Ascending aorta (tissue), 2 donors: Measurements from ENCODE around the gene JAKMIP2. TPM values are rescaled to one million over a fixed set of nuclear protein-coding genes. Genes with fewer than 3 reads are reported as not detected.
A peak's percentile ranks its signal among the peaks of the same experiment; 100 is the strongest.
"Not testable (repeated sequence)": the region's sequence is repeated elsewhere in the genome, so short reads cannot be mapped to it uniquely, and the experiment has no call there.

Experiments used
- DNase-seq, 2 donors: peaks; one replicate each; pipeline ENCODE4 v3.0.0-alpha.2; 2019; ENCODE audit warnings: low spot score in 2 of 2
- H3K27ac ChIP-seq, 2 donors: fragments of 200-600 bp; sonication (generic); one replicate each; pipeline ENCODE4 v1.5.1; 2016 to 2017; ENCODE audit warnings: mild to moderate bottlenecking in 1 of 2
- H3K27me3 ChIP-seq: fragments of 200-600 bp; sonication (generic); one replicate; pipeline ENCODE4 v1.5.1; 2017
- H3K36me3 ChIP-seq, 2 donors: fragments of 200-600 bp; sonication (generic); one replicate each; pipeline ENCODE4 v1.5.1; 2016
- H3K4me1 ChIP-seq, 2 donors: fragments of 200-600 bp; sonication (generic); one replicate each; pipeline ENCODE4 v1.5.1; 2016 to 2017; ENCODE audit warnings: mild to moderate bottlenecking in 1 of 2
- H3K4me3 ChIP-seq, 2 donors: fragments of 200-600 bp; sonication (generic); one replicate each; pipeline ENCODE4 v1.5.1; 2016 to 2017; ENCODE audit warnings: mild to moderate bottlenecking in 1 of 2
- H3K9me3 ChIP-seq, 2 donors: fragments of 200-600 bp; sonication (generic); one replicate each; pipeline ENCODE4 v1.5.1; 2016
- intact Hi-C: fragments of 100-400 bp; cut with DNase I; formaldehyde crosslinking; loops from one replicate; pipeline ENCODE4 v1.15.1; 2023
- total RNA-seq: library from RNA; depleted of rRNA; stranded (reverse); fragments of >200 nt; gene quantifications from one replicate; pipeline ENCODE4 v1.1.0, GENCODE V29; 2016
- TF ChIP-seq, protein P1 (sequence below), 3 experiments: fragments of 200-600 bp in 2 of 3; fragments of 450-650 bp in 1 of 3; sonication (generic) in 2 of 3; IDR thresholded peaks; one replicate each; pipeline ENCODE4 v1.5.1; 2016 to 2019; ENCODE audit warnings: antibody characterized with exemption in 3 of 3, mild to moderate bottlenecking in 1 of 3, moderate library complexity in 1 of 3

JAKMIP2 gene
- total RNA-seq, 1 donor from 2014 or later: not detected

DNA sequence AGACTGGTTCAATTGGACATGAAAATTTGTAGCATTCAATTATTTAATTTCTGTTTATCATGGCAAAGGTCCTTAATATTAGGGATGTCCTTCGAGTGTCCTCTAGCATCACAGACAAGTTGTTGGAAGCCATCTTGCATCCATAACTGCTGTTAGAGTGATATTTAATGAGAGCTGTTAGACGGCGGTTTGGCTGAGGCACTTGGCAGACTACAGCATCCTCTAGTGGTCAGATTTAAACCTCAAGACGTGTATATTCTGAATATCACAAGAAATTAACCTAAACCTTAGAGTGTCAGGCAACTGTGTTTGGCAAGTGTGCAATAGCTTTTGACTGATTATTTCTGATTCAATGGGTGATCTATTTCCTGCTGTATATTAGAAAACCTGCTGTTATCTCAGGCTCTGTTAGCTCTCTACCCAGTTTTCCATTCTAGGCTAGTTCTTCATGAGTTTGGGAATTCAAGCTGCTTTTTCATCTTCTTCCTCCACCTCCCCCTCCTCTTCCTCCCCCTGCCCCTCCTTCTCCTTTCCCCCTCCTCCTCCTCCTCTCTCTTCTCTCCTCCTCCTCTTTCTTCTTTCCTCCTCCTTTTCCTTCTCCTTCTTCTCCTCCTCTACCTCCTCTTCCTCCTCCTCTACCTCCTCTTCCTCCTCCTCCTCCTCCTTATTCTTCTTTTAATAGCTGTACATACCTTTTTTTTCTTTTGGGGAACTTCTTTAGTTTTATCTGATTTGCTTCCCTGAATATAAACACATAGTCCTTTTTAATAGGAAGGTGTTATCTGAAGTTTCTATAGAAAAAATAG is 40.4 kb upstream of the JAKMIP2 start:
- TF ChIP-seq, protein P1, sequence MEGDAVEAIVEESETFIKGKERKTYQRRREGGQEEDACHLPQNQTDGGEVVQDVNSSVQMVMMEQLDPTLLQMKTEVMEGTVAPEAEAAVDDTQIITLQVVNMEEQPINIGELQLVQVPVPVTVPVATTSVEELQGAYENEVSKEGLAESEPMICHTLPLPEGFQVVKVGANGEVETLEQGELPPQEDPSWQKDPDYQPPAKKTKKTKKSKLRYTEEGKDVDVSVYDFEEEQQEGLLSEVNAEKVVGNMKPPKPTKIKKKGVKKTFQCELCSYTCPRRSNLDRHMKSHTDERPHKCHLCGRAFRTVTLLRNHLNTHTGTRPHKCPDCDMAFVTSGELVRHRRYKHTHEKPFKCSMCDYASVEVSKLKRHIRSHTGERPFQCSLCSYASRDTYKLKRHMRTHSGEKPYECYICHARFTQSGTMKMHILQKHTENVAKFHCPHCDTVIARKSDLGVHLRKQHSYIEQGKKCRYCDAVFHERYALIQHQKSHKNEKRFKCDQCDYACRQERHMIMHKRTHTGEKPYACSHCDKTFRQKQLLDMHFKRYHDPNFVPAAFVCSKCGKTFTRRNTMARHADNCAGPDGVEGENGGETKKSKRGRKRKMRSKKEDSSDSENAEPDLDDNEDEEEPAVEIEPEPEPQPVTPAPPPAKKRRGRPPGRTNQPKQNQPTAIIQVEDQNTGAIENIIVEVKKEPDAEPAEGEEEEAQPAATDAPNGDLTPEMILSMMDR (IDR thresholded peaks at IDR 0.05): peak; percentile 53 to 67 (median 66)
- intact Hi-C loops: loop anchor here (1.0 kb wide), 1 partner anchor 195 kb away; no protein-coding TSS in a partner anchor
- Histone ChIP-seq H3K9me3 (no peaks in the 10 kb centered on the region), H3K36me3 (no peaks in the 10 kb centered on the region), H3K4me3 (no peak overlapping the region), H3K27me3 (no peaks in the 10 kb centered on the region), H3K4me1 (no peaks in the 10 kb centered on the region), H3K27ac (no peak overlapping the region)
- no peak for DNase-seq

DNA sequence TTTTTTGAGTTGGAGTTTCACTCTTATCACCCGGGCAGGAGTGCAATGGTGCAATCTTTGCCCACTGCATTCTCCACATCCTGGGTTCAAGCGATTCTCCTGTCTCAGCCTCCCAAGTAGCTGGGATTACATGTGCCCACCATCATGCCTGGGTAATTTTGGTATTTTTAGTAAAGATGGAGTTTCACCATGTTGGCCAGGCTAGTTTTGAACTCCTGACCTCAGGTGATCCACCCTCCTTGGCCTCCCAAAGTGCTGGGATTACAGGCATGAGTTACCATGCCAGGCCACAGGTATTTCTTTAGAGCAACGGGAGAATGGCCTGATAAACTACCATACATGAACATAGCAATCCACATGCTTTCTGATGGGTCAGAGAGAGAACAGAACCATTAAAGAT is 39.7 kb upstream of the JAKMIP2 start:
- H3K27ac ChIP-seq, DNase-seq, H3K36me3 ChIP-seq, H3K4me3 ChIP-seq, H3K4me1 ChIP-seq, H3K27me3 ChIP-seq, H3K9me3 ChIP-seq: not testable (repeated sequence)
- intact Hi-C loops: loop anchor here (1.0 kb wide), 1 partner anchor 194 kb away; no protein-coding TSS in a partner anchor

DNA sequence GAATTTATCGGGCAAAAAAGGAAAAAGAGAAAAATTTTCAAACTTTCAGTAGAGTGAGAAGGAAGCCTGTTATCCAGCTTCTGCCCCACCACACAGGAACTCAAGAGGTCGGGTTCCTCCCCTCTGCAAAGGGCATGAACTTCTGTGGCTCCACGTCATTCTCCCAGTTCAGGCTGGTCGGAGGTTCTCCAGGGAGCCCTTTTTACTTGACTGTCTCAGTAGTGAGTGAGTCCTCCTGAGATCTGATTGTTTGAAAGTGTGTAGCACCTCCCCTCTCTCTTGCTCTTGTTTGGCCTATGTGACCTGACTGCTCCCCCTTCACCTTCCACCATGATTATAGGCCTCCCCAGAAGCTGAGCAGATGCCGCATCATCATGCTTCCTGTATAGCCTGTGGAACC is 39.2 kb upstream of the JAKMIP2 start:
- intact Hi-C loops: loop anchor here (1.0 kb wide), 1 partner anchor 193 kb away; no protein-coding TSS in a partner anchor
- Histone ChIP-seq H3K4me3 (no peak overlapping the region), H3K9me3 (no peaks in the 10 kb centered on the region), H3K27ac (no peak overlapping the region), H3K4me1 (no peaks in the 10 kb centered on the region), H3K36me3 (no peaks in the 10 kb centered on the region), H3K27me3 (no peaks in the 10 kb centered on the region)
- DNase-seq: no peak
- TF ChIP-seq, protein P1 (IDR thresholded peaks at IDR 0.05): no peak

DNA sequence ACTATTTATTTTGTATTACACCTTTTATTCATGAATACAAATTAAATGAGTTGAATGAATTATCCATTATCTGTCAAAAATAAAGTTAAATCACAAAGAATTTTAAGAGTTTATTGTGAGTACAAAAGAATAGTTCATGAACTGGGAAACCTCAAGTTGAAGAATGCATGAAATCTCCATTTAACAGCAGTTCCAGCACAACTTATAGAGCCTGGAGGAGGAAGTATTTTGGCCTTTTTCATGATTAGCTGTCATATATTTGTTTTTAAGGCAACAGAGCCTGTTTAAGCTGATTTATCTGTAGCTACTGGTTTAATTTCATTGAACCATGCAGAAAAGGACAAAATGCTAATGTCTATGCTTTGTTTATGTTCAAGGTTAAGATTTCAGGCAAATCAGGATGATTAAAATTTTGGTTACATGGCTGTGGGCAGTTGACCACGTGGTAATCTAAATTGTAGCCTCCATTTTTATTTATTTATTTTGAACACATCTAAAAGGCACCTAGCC is 36.8 kb upstream of the JAKMIP2 start:
- intact Hi-C loops: no loop called here

DNA sequence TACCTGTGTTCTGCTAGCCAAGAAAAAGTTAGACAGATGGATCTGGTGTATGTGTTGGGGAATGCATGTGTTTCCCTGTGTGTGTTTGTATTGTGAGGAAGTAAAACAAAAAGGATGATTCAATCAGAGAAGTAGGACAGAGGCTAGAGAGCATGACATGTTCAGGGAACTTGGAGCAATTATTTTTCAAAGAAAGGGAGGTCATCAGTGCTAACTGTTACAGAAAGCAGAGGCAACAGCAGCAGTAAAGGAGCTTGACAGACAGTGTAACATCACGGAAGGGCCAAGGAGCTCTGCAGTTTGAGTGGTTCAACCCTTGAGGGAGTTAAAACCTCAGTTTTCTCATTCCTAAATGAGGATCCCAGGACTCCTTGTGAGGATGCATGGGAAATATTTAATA is 35.8 kb upstream of the JAKMIP2 start:
- Histone ChIP-seq H3K27ac (no peak overlapping the region), H3K9me3 (no peaks in the 10 kb centered on the region), H3K4me1 (no peaks in the 10 kb centered on the region), H3K36me3 (no peaks in the 10 kb centered on the region), H3K4me3 (no peak overlapping the region), H3K27me3 (no peaks in the 10 kb centered on the region)
- no peak for DNase-seq
- intact Hi-C loops: no loop called here
- TF ChIP-seq, protein P1 (IDR thresholded peaks at IDR 0.05): no peak

More for the DNA sequence above, 36.8 kb upstream of the JAKMIP2 start:
- TF ChIP-seq, protein P1 (IDR thresholded peaks at IDR 0.05): no peak
- Histone ChIP-seq H3K36me3 (no peaks in the 10 kb centered on the region), H3K4me3 (no peak overlapping the region), H3K4me1 (no peaks in the 10 kb centered on the region), H3K27me3 (no peaks in the 10 kb centered on the region), H3K9me3 (no peaks in the 10 kb centered on the region), H3K27ac (no peak overlapping the region)
- DNase-seq: no peak

DNA sequence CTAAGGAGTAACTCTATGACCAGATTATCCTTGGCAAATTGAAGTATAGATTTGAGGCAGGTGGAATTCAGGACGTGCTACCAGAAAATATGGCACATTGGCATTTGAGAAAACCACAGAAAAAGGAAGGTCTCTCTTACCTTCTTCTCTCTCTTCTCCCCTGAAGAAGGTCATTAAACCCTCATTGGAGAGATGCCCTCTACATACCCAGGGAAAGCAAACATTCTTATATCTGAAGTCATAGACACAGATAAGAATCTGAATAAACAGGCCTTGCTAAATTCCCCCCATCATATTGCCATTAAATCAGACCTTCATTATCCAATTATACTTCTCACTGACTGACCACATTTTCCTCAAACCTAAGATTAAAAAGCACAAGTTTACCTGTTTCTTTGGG is 31.2 kb upstream of the JAKMIP2 start:
- Histone ChIP-seq H3K9me3 (no peaks in the 10 kb centered on the region), H3K4me3 (no peak overlapping the region), H3K27ac (no peak overlapping the region), H3K36me3 (no peaks in the 10 kb centered on the region), H3K27me3 (no peaks in the 10 kb centered on the region), H3K4me1 (no peaks in the 10 kb centered on the region)
- DNase-seq: no peak
- intact Hi-C loops: no loop called here
- TF ChIP-seq, protein P1 (IDR thresholded peaks at IDR 0.05): no peak
